ENCODE data around the gene GJA9.
"Not testable (repeated sequence)": the region's sequence is repeated elsewhere in the genome, so short reads cannot be mapped to it uniquely, and the experiment has no call there.

The GJA9 gene

GRCh38 chr1:38873027-38873969 lies 8.1 kb downstream of the GJA9 start, which contains the start of gene MYCBP:
MYCBP (minus strand) TSS chr1:38873348; CDS start chr1:38873305, 43 bp downstream.
- peak; percentile 89 to 92 for DNase-seq

- DNase-seq, result no peak
Observed at GRCh38 chr1:38872401-38873026, 8.9 kb downstream of the GJA9 start.

GRCh38 chr1:38870996-38871395 lies 10.4 kb downstream of the GJA9 start:
- no peak for DNase-seq

GRCh38 chr1:38867208-38867607 lies 14.2 kb downstream of the GJA9 start:
- no peak for DNase-seq

GRCh38 chr1:38865112-38865715 lies 16.2 kb downstream of the GJA9 start:
- no peak for DNase-seq

- DNase-seq, result no peak
Observed at GRCh38 chr1:38860454-38860795, 21.0 kb downstream of the GJA9 start.

GRCh38 chr1:38859561-38860453 lies 21.6 kb downstream of the GJA9 start, which contains the start of gene RRAGC:
RRAGC (minus strand) TSS chr1:38859772; CDS start chr1:38859646, 126 bp downstream.
- DNase-seq, result peak; percentile 87 to 96

GRCh38 chr1:38858833-38859560 lies 22.4 kb downstream of the GJA9 start:
- DNase-seq, result no peak

- no peak for DNase-seq
Observed at GRCh38 chr1:38852780-38853179, 28.6 kb downstream of the GJA9 start.

GRCh38 chr1:38848071-38848470 lies 33.3 kb downstream of the GJA9 start:
- DNase-seq, result no peak

- no peak for DNase-seq
Observed at GRCh38 chr1:38846210-38846609, 35.2 kb downstream of the GJA9 start.

- not testable (repeated sequence) for DNase-seq
Observed at GRCh38 chr1:38845088-38845487, 36.3 kb downstream of the GJA9 start.

- no peak for DNase-seq
Observed at GRCh38 chr1:38840281-38840680, 41.1 kb downstream of the GJA9 start.

- no peak for DNase-seq
Observed at GRCh38 chr1:38839363-38839762, 42.0 kb downstream of the GJA9 start.

GRCh38 chr1:38836316-38836715 lies 45.1 kb downstream of the GJA9 start:
- not testable (repeated sequence) for DNase-seq

- DNase-seq, result peak in 1 of 2 experiments; percentile 3
Observed at GRCh38 chr1:38834937-38835827, 46.2 kb downstream of the GJA9 start.

- no peak for DNase-seq
Observed at GRCh38 chr1:38834221-38834782, 47.1 kb downstream of the GJA9 start.

GRCh38 chr1:38833146-38833545 lies 48.2 kb downstream of the GJA9 start:
- DNase-seq, result no peak

- DNase-seq, result no peak
Observed at GRCh38 chr1:38832370-38832734, 49.0 kb downstream of the GJA9 start.

- no peak for DNase-seq
Observed at GRCh38 chr1:38831731-38832369, 49.5 kb downstream of the GJA9 start.
